ENCODE data around the gene NIN.

NIN gene

GRCh38 chr14:50778721-50779483 is 52.1 kb downstream of the NIN start:
- no peak overlapping the region for H3K4me3 ChIP-seq (ENCODE audit: low read length)
- TF ChIP-seq ZNF274 (IDR thresholded peaks at IDR 0.05; ENCODE audit: low read depth, low read length): no peak

GRCh38 chr14:50776522-50776921 is 54.4 kb downstream of the NIN start:
- no peak overlapping the region for H3K4me3 ChIP-seq (ENCODE audit: low read length)
- no peak for TF ChIP-seq ZNF274 (IDR thresholded peaks at IDR 0.05; ENCODE audit: low read depth, low read length)

- TF ChIP-seq ZNF274 (IDR thresholded peaks at IDR 0.05; ENCODE audit: low read depth, low read length): no peak
- no peak overlapping the region for H3K4me3 ChIP-seq (ENCODE audit: low read length)
These were observed 55.6 kb downstream of the NIN start for GRCh38 chr14:50775357-50775756.

GRCh38 chr14:50774542-50775267 is 56.3 kb downstream of the NIN start:
- TF ChIP-seq ZNF274 (IDR thresholded peaks at IDR 0.05; ENCODE audit: low read depth, low read length): no peak
- no peak overlapping the region for H3K4me3 ChIP-seq (ENCODE audit: low read length)

GRCh38 chr14:50773632-50774541 is 57.1 kb downstream of the NIN start:
- TF ChIP-seq ZNF274 (IDR thresholded peaks at IDR 0.05; ENCODE audit: low read depth, low read length): no peak
- no peak overlapping the region for H3K4me3 ChIP-seq (ENCODE audit: low read length)

GRCh38 chr14:50772412-50772811 is 58.5 kb downstream of the NIN start:
- no peak overlapping the region for H3K4me3 ChIP-seq (ENCODE audit: low read length)
- no peak for TF ChIP-seq ZNF274 (IDR thresholded peaks at IDR 0.05; ENCODE audit: low read depth, low read length)

GRCh38 chr14:50770586-50770985 is 60.4 kb downstream of the NIN start:
- no peak for TF ChIP-seq ZNF274 (IDR thresholded peaks at IDR 0.05; ENCODE audit: low read depth, low read length)
- H3K4me3 ChIP-seq (ENCODE audit: low read length): no peak overlapping the region

- no peak for TF ChIP-seq ZNF274 (IDR thresholded peaks at IDR 0.05; ENCODE audit: low read depth, low read length)
- no peak overlapping the region for H3K4me3 ChIP-seq (ENCODE audit: low read length)
These were observed 61.0 kb downstream of the NIN start for GRCh38 chr14:50769863-50770500.

GRCh38 chr14:50768680-50769079 is 62.3 kb downstream of the NIN start:
- TF ChIP-seq ZNF274 (IDR thresholded peaks at IDR 0.05; ENCODE audit: low read depth, low read length): no peak

GRCh38 chr14:50766338-50766886 is 64.5 kb downstream of the NIN start:
- no peak for TF ChIP-seq ZNF274 (IDR thresholded peaks at IDR 0.05; ENCODE audit: low read depth, low read length)
- no peak overlapping the region for H3K4me3 ChIP-seq (ENCODE audit: low read length)

More at GRCh38 chr14:50768680-50769079, 62.3 kb downstream of the NIN start:
- H3K4me3 ChIP-seq (ENCODE audit: low read length): no peak overlapping the region

GRCh38 chr14:50763382-50764007 is 67.5 kb downstream of the NIN start:
- no peak overlapping the region for H3K4me3 ChIP-seq (ENCODE audit: low read length)
- TF ChIP-seq ZNF274 (IDR thresholded peaks at IDR 0.05; ENCODE audit: low read depth, low read length): no peak

GRCh38 chr14:50762931-50763300 is 68.0 kb downstream of the NIN start:
- TF ChIP-seq ZNF274 (IDR thresholded peaks at IDR 0.05; ENCODE audit: low read depth, low read length): no peak
- H3K4me3 ChIP-seq (ENCODE audit: low read length): no peak overlapping the region

All from GM08714 (cell line).